H9 (cell line): Measurements from ENCODE around the gene USP38. TPM values are rescaled to one million over a fixed set of nuclear protein-coding genes. Genes with fewer than 3 reads are reported as not detected.

Experiments
- DNase-seq: peaks from one replicate; pipeline ENCODE4 v3.0.0-alpha.2; 2017
- H2AFZ ChIP-seq: one replicate; pipeline ENCODE4 v1.6.1; 2013; ENCODE audit warnings: mild to moderate bottlenecking, low read length, control low read depth, moderate library complexity
- H2AK5ac ChIP-seq: 2 replicates; pipeline ENCODE4 v1.6.1; 2013; ENCODE audit warnings: low read length, control low read depth, mixed read lengths; ENCODE audit not compliant: insufficient read length
- H2BK120ac ChIP-seq: one replicate; pipeline ENCODE4 v1.6.1; 2013; ENCODE audit warnings: low read depth, mild to moderate bottlenecking, low read length, control low read depth, inconsistent platforms; ENCODE audit not compliant: poor library complexity, severe bottlenecking
- H2BK12ac ChIP-seq: 2 replicates; pipeline ENCODE4 v1.6.1; 2013; ENCODE audit warnings: low read length, control low read depth, mixed read lengths, low read depth; ENCODE audit not compliant: insufficient read length
- H2BK15ac ChIP-seq: 2 replicates; pipeline ENCODE4 v1.6.1; 2013; ENCODE audit warnings: low read depth, low read length, control low read depth
- H2BK20ac ChIP-seq: one replicate; pipeline ENCODE4 v1.6.1; 2013; ENCODE audit warnings: low read depth, mild to moderate bottlenecking, low read length, control low read depth, inconsistent platforms; ENCODE audit not compliant: poor library complexity, severe bottlenecking
- H2BK5ac ChIP-seq: 2 replicates; pipeline ENCODE4 v1.6.1; 2013; ENCODE audit warnings: low read length, control low read depth, mixed read lengths; ENCODE audit not compliant: insufficient read length
- H3K14ac ChIP-seq: 2 replicates; pipeline ENCODE4 v1.6.1; 2013; ENCODE audit warnings: low read length, control low read depth; ENCODE audit not compliant: insufficient read depth
- H3K18ac ChIP-seq: 2 replicates; pipeline ENCODE4 v1.6.1; 2013; ENCODE audit warnings: low read depth, mild to moderate bottlenecking, mixed read lengths, low read length, control low read depth; ENCODE audit not compliant: insufficient read length
- H3K23ac ChIP-seq: 2 replicates; pipeline ENCODE4 v1.6.1; 2013; ENCODE audit warnings: low read length, control low read depth, mixed read lengths, low read depth; ENCODE audit not compliant: insufficient read length
- H3K23me2 ChIP-seq: 2 replicates; pipeline ENCODE4 v1.6.1; 2013; ENCODE audit warnings: low read depth, mild to moderate bottlenecking, mixed read lengths, low read length, control low read depth; ENCODE audit not compliant: insufficient read length, poor library complexity, severe bottlenecking
- H3K27ac ChIP-seq: 2 replicates; pipeline ENCODE4 v1.5.1; 2013; ENCODE audit warnings: low read length, control low read depth, mixed read lengths, low read depth; ENCODE audit not compliant: insufficient read length
- H3K27me3 ChIP-seq: 2 replicates; pipeline ENCODE4 v1.6.1; 2013; ENCODE audit warnings: low read length, control low read depth, inconsistent platforms; ENCODE audit not compliant: insufficient read depth
- H3K4ac ChIP-seq: 2 replicates; pipeline ENCODE4 v1.6.1; 2013; ENCODE audit warnings: low read depth, mild to moderate bottlenecking, control low read depth, inconsistent platforms, low read length, moderate library complexity
- H3K4me1 ChIP-seq: 2 replicates; pipeline ENCODE4 v1.6.1; 2013; ENCODE audit warnings: low read length, control low read depth, inconsistent platforms; ENCODE audit not compliant: insufficient read depth
- H3K4me2 ChIP-seq: 2 replicates; pipeline ENCODE4 v1.6.1; 2013; ENCODE audit warnings: low read length, control low read depth, mixed read lengths; ENCODE audit not compliant: insufficient read length, insufficient read depth
- H3K56ac ChIP-seq: 2 replicates; pipeline ENCODE4 v1.6.1; 2013; ENCODE audit warnings: low read depth, mild to moderate bottlenecking, mixed read lengths, low read length, control low read depth; ENCODE audit not compliant: insufficient read length
- H3K79me1 ChIP-seq: 2 replicates; pipeline ENCODE4 v1.6.1; 2013; ENCODE audit warnings: low read depth, mild to moderate bottlenecking, moderate library complexity, low read length, control low read depth, inconsistent platforms; ENCODE audit not compliant: insufficient read depth, poor library complexity, severe bottlenecking
- H3K79me2 ChIP-seq: 2 replicates; pipeline ENCODE4 v1.6.1; 2013; ENCODE audit warnings: low read length, control low read depth, inconsistent platforms; ENCODE audit not compliant: insufficient read depth
- H3K9ac ChIP-seq: 2 replicates; pipeline ENCODE4 v1.6.1; 2013; ENCODE audit warnings: low read length, control low read depth, mixed read lengths; ENCODE audit not compliant: insufficient read length; ENCODE audit errors: extremely low read depth
- H3K9me3 ChIP-seq: one replicate; pipeline ENCODE4 v1.6.1; 2013; ENCODE audit warnings: low read depth, low read length, inconsistent platforms; ENCODE audit not compliant: control insufficient read depth
- H3T11ph ChIP-seq: one replicate; pipeline ENCODE4 v1.6.1; 2013; ENCODE audit warnings: mild to moderate bottlenecking, low read length, control low read depth, inconsistent platforms
- H4K20me1 ChIP-seq: one replicate; pipeline ENCODE4 v1.6.1; 2013; ENCODE audit not compliant: control insufficient read depth, insufficient read length, insufficient read depth
- H4K5ac ChIP-seq: 2 replicates; pipeline ENCODE4 v1.6.1; 2013; ENCODE audit warnings: low read depth, mild to moderate bottlenecking, mixed read lengths, low read length, control low read depth; ENCODE audit not compliant: insufficient read length
- H4K8ac ChIP-seq: replicated peaks from 2 replicates; pipeline ENCODE4 v1.6.1; 2013; ENCODE audit warnings: low read length, control low read depth, mixed read lengths, low read depth; ENCODE audit not compliant: insufficient read length
- H4K91ac ChIP-seq: 2 replicates; pipeline ENCODE4 v1.6.1; 2013; ENCODE audit warnings: low read depth, mild to moderate bottlenecking, moderate library complexity, mixed read lengths, low read length, control low read depth; ENCODE audit not compliant: insufficient read length
- H3K27ac Mint-ChIP-seq, 3 experiments: 2 replicates in 2 of 3; 3 replicates in 1 of 3; pipeline ENCODE4 v1.8.0; 2020 to 2021; ENCODE audit warnings: mixed read lengths in 3 of 3, mild to moderate bottlenecking in 1 of 3, moderate library complexity in 1 of 3
- H3K27me3 Mint-ChIP-seq: 2 replicates; pipeline ENCODE4 v1.8.0; 2021; ENCODE audit warnings: low read depth, mild to moderate bottlenecking, moderate library complexity, mixed read lengths
- H3K36me3 Mint-ChIP-seq, 3 experiments: 2 replicates in 2 of 3; 3 replicates in 1 of 3; pipeline ENCODE4 v1.8.0; 2020 to 2021; ENCODE audit warnings: low read depth in 3 of 3, mixed read lengths in 3 of 3; ENCODE audit not compliant: insufficient read depth in 1 of 3
- H3K4me1 Mint-ChIP-seq, 2 experiments: 2 replicates each; pipeline ENCODE4 v1.8.0; 2020; ENCODE audit warnings: mixed read lengths in 2 of 2
- H3K4me3 Mint-ChIP-seq, 2 experiments: 2 replicates in 1 of 2; 3 replicates in 1 of 2; pipeline ENCODE4 v1.8.0; 2020 to 2021; ENCODE audit warnings: mild to moderate bottlenecking in 2 of 2, mixed read lengths in 2 of 2, moderate library complexity in 1 of 2
- H3K9me3 Mint-ChIP-seq, 2 experiments: 2 replicates in 1 of 2; 3 replicates in 1 of 2; pipeline ENCODE4 v1.8.0; 2020; ENCODE audit warnings: mild to moderate bottlenecking in 2 of 2, mixed read lengths in 2 of 2, moderate library complexity in 1 of 2
- CTCF ChIP-seq: fragments of 200-600 bp; sonication (generic); conservative IDR thresholded peaks from 3 replicates; pipeline ENCODE4 v1.8.0; 2021; ENCODE audit warnings: antibody characterized with exemption, mild to moderate bottlenecking
- WGBS: extraction: QIAGEN DNeasy Blood & Tissue Kit; methylation state at CpG from one replicate; pipeline ENCODE4 v1.1.7; 2013; ENCODE audit warnings: missing lambda C conversion rate, low lambda C conversion rate, mixed read lengths; ENCODE audit not compliant: insufficient read length; ENCODE audit errors: extremely low coverage; 5-methylcytosine and 5-hydroxymethylcytosine counted together
- total RNA-seq: library from RNA; stranded (reverse); gene quantifications from 2 replicates; pipeline ENCODE4 v1.2.1, GENCODE V29; 2021

Gene USP38
- total RNA-seq, 1 experiment from 2014 or later, result 15.2 TPM

GRCh38 chr4:143270256-143270838, 85.6 kb downstream of the USP38 start:
- Histone ChIP-seq H2BK15ac (no peak overlapping the region), H3K79me1 (no peaks in the 10 kb centered on the region), H4K91ac (no peak overlapping the region), H3K23me2 (no peaks in the 10 kb centered on the region), H2AFZ (no peak overlapping the region), H3K79me2 (no peaks in the 10 kb centered on the region), H3K18ac (no peak overlapping the region), H3K27me3 (no peaks in the 10 kb centered on the region), H4K5ac (no peak overlapping the region), H2BK120ac (no peak overlapping the region), H2BK12ac (no peak overlapping the region), H3K4me1 (no peaks in the 10 kb centered on the region), H3K14ac (no peak overlapping the region), H4K8ac (no peak overlapping the region), H4K20me1 (no peaks in the 10 kb centered on the region), H2BK5ac (no peak overlapping the region), H3K23ac (no peak overlapping the region), H3K4ac (no peak overlapping the region), H3K9ac (no peak overlapping the region), H3K9me3 (peaks cover 5% of the 10 kb centered on the region), H2AK5ac (no peak overlapping the region), H3K56ac (no peak overlapping the region), H3K4me2 (no peak overlapping the region), H3K27ac (no peak overlapping the region), H2BK20ac (no peak overlapping the region), H3T11ph (no peak overlapping the region)
- no peak for DNase-seq
- Mint-ChIP-seq H3K4me1 (no peaks in the 10 kb centered on the region), H3K27ac (no peak overlapping the region), H3K9me3 (peaks cover 34 to 36% of the 10 kb centered on the region in 2 experiments), H3K4me3 (no peak overlapping the region), H3K36me3 (peaks cover 19 to 35% (median 24%) of the 10 kb centered on the region in 3 experiments), H3K27me3 (no peaks in the 10 kb centered on the region)
- no CpG with 5 or more reads among the region's 2 CpGs for WGBS
- no peak for TF ChIP-seq CTCF

Other genes with a start within 250 kb of the USP38 start
- gene GAB1, start 152.0 kb downstream of the USP38 start, total RNA-seq, result 13.8 and 15.3 TPM in 2 replicates